OCI-LY7 (cell line): ENCODE data around the gene TECR. TPM values are rescaled to one million over a fixed set of nuclear protein-coding genes. Genes with fewer than 3 reads are reported as not detected.
"Not testable (repeated sequence)": the region's sequence is repeated elsewhere in the genome, so short reads cannot be mapped to it uniquely, and the experiment has no call there.

ENCODE experiments used
- BruUV-seq: library from RNA; stranded (reverse); fragments of 400-500 nt; replicated peaks from 2 replicates; lab custom pipeline; 2021; lab: Mats Ljungman, UMichigan
- CTCF ChIA-PET: fragments of 300-600 bp; sonication (Branson Sonifier 250); formaldehyde crosslinking; loops from one replicate; lab custom pipeline; 2022; ENCODE audit warnings: antibody characterized with exemption; ENCODE audit not compliant: unreplicated experiment; lab: Charles Lee
- POLR2A ChIA-PET: fragments of 300-600 bp; sonication (Branson Sonifier 250); formaldehyde crosslinking; loops from one replicate; lab custom pipeline; 2022; ENCODE audit warnings: antibody characterized with exemption; lab: Charles Lee
- DNase-seq: peaks from one replicate; pipeline ENCODE4 v3.0.0-alpha.2; 2015; ENCODE audit warnings: low spot score
- H2AFZ ChIP-seq: fragments of 200-600 bp; sonication (generic), shearing (Covaris generic); 2 replicates; pipeline ENCODE4 v1.6.1; 2014; ENCODE audit warnings: mild to moderate bottlenecking, antibody characterized with exemption, low read length, moderate library complexity
- H3K27ac ChIP-seq: fragments of 200-600 bp; sonication (generic); 2 replicates; pipeline ENCODE4 v1.5.1; 2014; ENCODE audit warnings: mixed run types, low read depth, mild to moderate bottlenecking, moderate library complexity, low read length, inconsistent platforms; ENCODE audit not compliant: poor library complexity, severe bottlenecking
- H3K36me3 ChIP-seq: fragments of 200-600 bp; sonication (generic); 2 replicates; pipeline ENCODE4 v1.6.1; 2014; ENCODE audit warnings: mild to moderate bottlenecking, antibody characterized with exemption, low read length, moderate library complexity, mixed read lengths; ENCODE audit not compliant: insufficient read depth
- H3K4me1 ChIP-seq: fragments of 200-600 bp; sonication (generic); 2 replicates; pipeline ENCODE4 v1.5.1; 2014; ENCODE audit warnings: mild to moderate bottlenecking, low read length; ENCODE audit not compliant: insufficient read depth, poor library complexity, severe bottlenecking
- H3K4me2 ChIP-seq: fragments of 200-600 bp; sonication (generic); 2 replicates; pipeline ENCODE4 v1.6.1; 2014; ENCODE audit warnings: mild to moderate bottlenecking, low read length
- H3K4me3 ChIP-seq: fragments of 200-600 bp; sonication (generic); 2 replicates; pipeline ENCODE4 v1.5.1; 2014; ENCODE audit warnings: mild to moderate bottlenecking, low read depth, low read length; ENCODE audit not compliant: poor library complexity, severe bottlenecking
- H3K79me2 ChIP-seq: fragments of 200-600 bp; sonication (generic); 2 replicates; pipeline ENCODE4 v1.6.1; 2016; ENCODE audit warnings: low read depth, mild to moderate bottlenecking, low read length, moderate library complexity, mixed read lengths; ENCODE audit not compliant: insufficient read depth
- H3K9me2 ChIP-seq: fragments of 200-600 bp; sonication (generic); 2 replicates; pipeline ENCODE4 v1.6.1; 2016; ENCODE audit warnings: mild to moderate bottlenecking, low read length, mixed read lengths; ENCODE audit not compliant: insufficient read depth
- H3K9me3 ChIP-seq: fragments of 200-600 bp; sonication (generic); 2 replicates; pipeline ENCODE4 v1.6.1; 2014; ENCODE audit warnings: mild to moderate bottlenecking, mixed run types, low read length, mixed read lengths
- H4K20me1 ChIP-seq: fragments of 200-600 bp; sonication (generic); 2 replicates; pipeline ENCODE4 v1.6.1; 2014; ENCODE audit warnings: mild to moderate bottlenecking, antibody characterized with exemption, low read length, moderate library complexity, mixed read lengths; ENCODE audit not compliant: insufficient read depth
- CTCF ChIP-seq: fragments of 200-600 bp; sonication (generic); conservative IDR thresholded peaks from 2 replicates; pipeline ENCODE4 v1.5.1; 2014; ENCODE audit warnings: mild to moderate bottlenecking, antibody characterized with exemption, low read length, moderate library complexity, mixed read lengths
- EZH2phosphoT487 ChIP-seq: fragments of 200-600 bp; sonication (generic); IDR thresholded peaks from 2 replicates; pipeline ENCODE4 v1.6.1; 2018; ENCODE audit warnings: low read depth, borderline replicate concordance, mild to moderate bottlenecking, mixed run types, antibody characterized with exemption, low read length, moderate library complexity, mixed read lengths
- intact Hi-C: fragments of 100-400 bp; cut with micrococcal nuclease; formaldehyde crosslinking; loops from one replicate; pipeline ENCODE4 v1.10.0; 2022; ENCODE audit not compliant: unreplicated experiment
- total RNA-seq, 2 experiments: library from RNA; depleted of rRNA in 1 of 2; stranded (reverse); fragments of >200 nt in 1 of 2; shearing (Covaris generic) in 1 of 2; gene quantifications; 2 replicates each; pipeline ENCODE4 v1.2.3, GENCODE V29; 2014 to 2022

Gene TECR
- total RNA-seq, 2 experiments from 2014 or later: 81.4 to 128 TPM

- Histone ChIP-seq H3K4me1 (peaks cover 14% of the 10 kb centered on the region), H3K4me3 (no peak overlapping the region), H2AFZ (no peak overlapping the region), H3K9me3 (no peaks in the 10 kb centered on the region), H3K4me2 (no peak overlapping the region), H3K27ac (no peak overlapping the region), H3K79me2 (peaks cover 12% of the 10 kb centered on the region; the same call in 1 of the 2 replicates), H3K36me3 (peaks cover 54% of the 10 kb centered on the region), H3K9me2 (no peaks in the 10 kb centered on the region), H4K20me1 (no peaks in the 10 kb centered on the region)
- CTCF ChIA-PET: no interaction called here
- intact Hi-C loops: no loop called here
- peak; percentile 90 for DNase-seq
- TF ChIP-seq CTCF (no peak), EZH2phosphoT487 (no peak)
- BruUV-seq: no TSS peak
- POLR2A ChIA-PET: no interaction called here
Measured at GRCh38 chr19:14563989-14564651, 34.7 kb downstream of the TECR start.

- intact Hi-C loops, H3K4me3 ChIP-seq, H2AFZ ChIP-seq, H3K9me3 ChIP-seq, H3K9me2 ChIP-seq, H3K4me1 ChIP-seq, H3K79me2 ChIP-seq, H3K4me2 ChIP-seq, H4K20me1 ChIP-seq, POLR2A ChIA-PET, CTCF ChIA-PET, DNase-seq, BruUV-seq, H3K27ac ChIP-seq: not testable (repeated sequence)
- peaks cover 58% of the 10 kb centered on the region for H3K36me3 ChIP-seq
Measured at GRCh38 chr19:14564652-14565297, 35.4 kb downstream of the TECR start.

- intact Hi-C loops: no loop called here
- H3K36me3 ChIP-seq: peaks cover 58% of the 10 kb centered on the region
- POLR2A ChIA-PET: no interaction called here
- H4K20me1 ChIP-seq: no peaks in the 10 kb centered on the region
- peaks cover 5% of the 10 kb centered on the region for H3K4me1 ChIP-seq
- DNase-seq: no peak
- H3K79me2 ChIP-seq: peaks cover 7% of the 10 kb centered on the region; the same call in 1 of the 2 replicates
- BruUV-seq: no TSS peak
- H3K9me2 ChIP-seq: no peaks in the 10 kb centered on the region
- CTCF ChIA-PET: no interaction called here
- no peak overlapping the region for H3K27ac ChIP-seq
- no peak overlapping the region for H3K4me3 ChIP-seq
- H2AFZ ChIP-seq: no peak overlapping the region
- no peak overlapping the region for H3K4me2 ChIP-seq
- no peaks in the 10 kb centered on the region for H3K9me3 ChIP-seq
- TF ChIP-seq CTCF (no peak), EZH2phosphoT487 (no peak)
Measured at GRCh38 chr19:14565298-14565679, 35.9 kb downstream of the TECR start.
